A673 (cell line): ENCODE results near the gene HTR2A. TPM values are rescaled to one million over a fixed set of nuclear protein-coding genes. Genes with fewer than 3 reads are reported as not detected.

Experiments
- BruUV-seq: library from RNA; stranded (reverse); fragments of 400-500 nt; replicated peaks from 2 replicates; lab custom pipeline; 2021; lab: Mats Ljungman, UMichigan
- CTCF ChIA-PET: fragments of 300-600 bp; sonication (Branson Sonifier 250); formaldehyde crosslinking; loops from one replicate; lab custom pipeline; 2022; ENCODE audit warnings: antibody characterized with exemption; lab: Charles Lee
- POLR2A ChIA-PET: fragments of 300-600 bp; sonication (Branson Sonifier 250); formaldehyde crosslinking; loops from one replicate; lab custom pipeline; 2022; ENCODE audit warnings: antibody characterized with exemption; ENCODE audit not compliant: low non-redundant PET; lab: Charles Lee
- DNase-seq: peaks from one replicate; pipeline ENCODE4 v3.0.0-alpha.2; 2015; ENCODE audit warnings: low spot score
- H3K27ac ChIP-seq: fragments of 200-600 bp; sonication (generic); 2 replicates; pipeline ENCODE4 v1.5.1; 2016; ENCODE audit warnings: mixed run types, low read depth, mild to moderate bottlenecking, mixed read lengths, antibody characterized with exemption, low read length; ENCODE audit not compliant: poor library complexity, severe bottlenecking
- H3K27me3 ChIP-seq: fragments of 200-600 bp; sonication (generic); replicated peaks from 2 replicates; pipeline ENCODE4 v1.6.1; 2017; ENCODE audit warnings: mixed run types, low read depth, mild to moderate bottlenecking, mixed read lengths, antibody characterized with exemption, low read length; ENCODE audit not compliant: insufficient read depth, poor library complexity
- H3K36me3 ChIP-seq: fragments of 200-600 bp; sonication (generic); 2 replicates; pipeline ENCODE4 v1.6.1; 2016; ENCODE audit warnings: mixed run types, mild to moderate bottlenecking, mixed read lengths, antibody characterized with exemption, low read length; ENCODE audit not compliant: insufficient read depth, poor library complexity, severe bottlenecking
- H3K4me1 ChIP-seq: fragments of 200-600 bp; sonication (generic); 2 replicates; pipeline ENCODE4 v1.6.1; 2017; ENCODE audit warnings: mixed run types, mild to moderate bottlenecking, mixed read lengths, antibody characterized with exemption, low read length; ENCODE audit not compliant: insufficient read depth, poor library complexity, severe bottlenecking
- H3K4me3 ChIP-seq: fragments of 200-600 bp; sonication (generic); 2 replicates; pipeline ENCODE4 v1.5.1; 2016; ENCODE audit warnings: low read depth, mixed run types, mild to moderate bottlenecking, mixed read lengths, low read length; ENCODE audit not compliant: poor library complexity, severe bottlenecking
- H3K9me3 ChIP-seq: fragments of 200-600 bp; sonication (generic); 2 replicates; pipeline ENCODE4 v1.6.1; 2016; ENCODE audit warnings: mixed run types, low read depth, mild to moderate bottlenecking, mixed read lengths, antibody characterized with exemption, low read length; ENCODE audit not compliant: poor library complexity, severe bottlenecking
- CTCF ChIP-seq: fragments of 300-800, 200-600 bp; sonication (generic); conservative IDR thresholded peaks from 2 replicates; pipeline ENCODE4 v1.5.1; 2017; ENCODE audit warnings: low read depth, mild to moderate bottlenecking, antibody characterized with exemption, low read length, moderate library complexity, mixed read lengths
- EZH2 ChIP-seq: fragments of 200-600 bp; sonication (generic); IDR thresholded peaks from 2 replicates; pipeline ENCODE4 v1.6.1; 2017; ENCODE audit warnings: borderline replicate concordance, low read depth, mild to moderate bottlenecking, mixed read lengths, antibody characterized with exemption, low read length; ENCODE audit not compliant: poor library complexity, severe bottlenecking
- intact Hi-C: fragments of 100-400 bp; cut with micrococcal nuclease; formaldehyde crosslinking; loops from one replicate; pipeline ENCODE4 v1.10.0; 2022; ENCODE audit not compliant: unreplicated experiment
- total RNA-seq: library from RNA; stranded (reverse); gene quantifications from 2 replicates; pipeline ENCODE4 v1.2.3, GENCODE V29; 2021

Gene HTR2A
- total RNA-seq, 1 experiment from 2014 or later = not detected

GRCh38 chr13:46913757-46914156 lies 16.9 kb upstream of the HTR2A start:
- no peak overlapping the region for H3K27ac ChIP-seq
- POLR2A ChIA-PET = no interaction called here
- H3K27me3 ChIP-seq = peaks cover 44% of the 10 kb centered on the region
- no peaks in the 10 kb centered on the region for H3K9me3 ChIP-seq
- no peaks in the 10 kb centered on the region for H3K4me1 ChIP-seq
- intact Hi-C loops = no loop called here
- CTCF ChIA-PET = no interaction called here
- no peak for TF ChIP-seq EZH2
- TF ChIP-seq CTCF = no peak
- no peak for DNase-seq
- no peak overlapping the region for H3K4me3 ChIP-seq
- BruUV-seq = no TSS peak
- H3K36me3 ChIP-seq = no peaks in the 10 kb centered on the region

- TF ChIP-seq CTCF (no peak), EZH2 (no peak)
- intact Hi-C loops = no loop called here
- BruUV-seq = no TSS peak
- ChIA-PET CTCF (no interaction called here), POLR2A (no interaction called here)
- peaks cover 59% of the 10 kb centered on the region for H3K27me3 ChIP-seq
- no peaks in the 10 kb centered on the region for H3K36me3 ChIP-seq
- no peaks in the 10 kb centered on the region for H3K9me3 ChIP-seq
- DNase-seq = no peak
- no peak overlapping the region for H3K4me3 ChIP-seq
- H3K4me1 ChIP-seq = no peaks in the 10 kb centered on the region
- H3K27ac ChIP-seq = no peak overlapping the region
Observed at GRCh38 chr13:46909042-46909441, 12.2 kb upstream of the HTR2A start.

- H3K4me1 ChIP-seq = no peaks in the 10 kb centered on the region
- no peak overlapping the region for H3K27ac ChIP-seq
- no peaks in the 10 kb centered on the region for H3K36me3 ChIP-seq
- intact Hi-C loops = no loop called here
- H3K4me3 ChIP-seq = no peak overlapping the region
- H3K27me3 ChIP-seq = peaks cover 59% of the 10 kb centered on the region
- no peak for DNase-seq
- ChIA-PET CTCF (no interaction called here), POLR2A (no interaction called here)
- H3K9me3 ChIP-seq = no peaks in the 10 kb centered on the region
- TF ChIP-seq CTCF = no peak
- TF ChIP-seq EZH2 = no peak
- BruUV-seq = no TSS peak
Observed at GRCh38 chr13:46908501-46908900, 11.6 kb upstream of the HTR2A start.
